Gastrocnemius medialis (tissue), 4 donors: ENCODE data around the gene ZNF592.

ENCODE experiments used
- CTCF ChIP-seq, 5 experiments: fragments of 450-650 bp in 3 of 5; fragments of 200-600 bp in 2 of 5; sonication (generic) in 2 of 5; IDR thresholded peaks in 4 of 5; conservative IDR thresholded peaks in 1 of 5; 1 replicate in 4 of 5; 2 replicates in 1 of 5; pipeline ENCODE4 v1.5.1; 2016 to 2019; ENCODE audit warnings: antibody characterized with exemption in 5 of 5, mild to moderate bottlenecking in 3 of 5, moderate library complexity in 3 of 5
- POLR2A ChIP-seq, 2 donors: fragments of 450-650 bp; IDR thresholded peaks; one replicate each; pipeline ENCODE4 v1.6.1; 2017; ENCODE audit warnings: antibody characterized with exemption in 2 of 2, mild to moderate bottlenecking in 2 of 2, moderate library complexity in 2 of 2

DNA sequence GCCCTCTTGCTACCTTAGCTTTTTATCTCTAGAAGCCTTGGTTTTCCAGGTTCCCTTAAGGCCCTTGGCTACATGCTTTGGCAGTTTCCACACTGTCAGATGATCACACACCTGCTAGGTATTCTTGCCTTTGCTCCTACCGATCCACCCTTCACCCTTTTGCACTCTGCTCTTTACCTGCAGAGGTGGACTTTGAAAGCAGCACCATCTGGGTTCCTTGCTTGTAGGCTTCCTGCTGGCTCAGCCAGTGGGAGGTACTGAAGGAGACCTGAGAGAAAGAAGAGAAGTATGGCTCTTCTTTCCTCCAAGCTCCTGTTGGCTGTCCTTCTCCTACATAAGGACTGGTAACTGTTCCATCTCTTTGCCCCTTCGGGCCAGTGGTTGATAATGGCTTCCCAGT, 7.3 kb upstream of the ZNF592 start:
- no peak for TF ChIP-seq CTCF (IDR thresholded peaks at IDR 0.05 in 4 of 5, conservative IDR thresholded peaks at IDR 0.05 in 1 of 5)
- TF ChIP-seq POLR2A (IDR thresholded peaks at IDR 0.05) = no peak
